ENCODE data around the gene SRPK2. TPM values are rescaled to one million over a fixed set of nuclear protein-coding genes. Genes with fewer than 3 reads are reported as not detected.

The SRPK2 gene
- total RNA-seq, 1 experiment from 2014 or later, result 54.4 TPM

GRCh38 chr7:105126436-105126975 lies 262.2 kb downstream of the SRPK2 start:
- H3K36me3 Mint-ChIP-seq (ENCODE audit: insufficient read depth, unreplicated experiment), result peaks cover 45% of the 10 kb centered on the region
- no peaks in the 10 kb centered on the region for H3K4me1 Mint-ChIP-seq (ENCODE audit: insufficient read depth, unreplicated experiment)
- H3K27me3 Mint-ChIP-seq (ENCODE audit: insufficient read depth, unreplicated experiment), result no peaks in the 10 kb centered on the region
- no TSS peak for BruUV-seq (replicated peaks)
- CTCF ChIA-PET, result interaction anchor here (0.6 to 1.8 kb wide), 3 partner anchors 10 to 405 kb away, joined by 3 to 7 read pairs (median 3); partner anchors contain the start of gene RINT1
- POLR2A ChIA-PET, result interaction anchor here (1.0 kb wide), 1 partner anchor 18 kb away, joined by 3 read pairs; no protein-coding TSS in a partner anchor
- no peak for TF ChIP-seq CTCF (IDR thresholded peaks at IDR 0.05; ENCODE audit: unreplicated experiment)
- H3K9me3 Mint-ChIP-seq (ENCODE audit: unreplicated experiment), result no peaks in the 10 kb centered on the region
- H3K27ac Mint-ChIP-seq (ENCODE audit: low read depth, unreplicated experiment), result no peak overlapping the region
- H3K4me3 Mint-ChIP-seq (ENCODE audit: unreplicated experiment), result no peak overlapping the region
- no peak for DNase-seq (ENCODE audit: unreplicated experiment)
- intact Hi-C loops (cut with micrococcal nuclease), result no loop called here

- Mint-ChIP-seq H3K36me3 (ENCODE audit: insufficient read depth, unreplicated experiment) (peaks cover 44% of the 10 kb centered on the region), H3K27me3 (ENCODE audit: insufficient read depth, unreplicated experiment) (no peaks in the 10 kb centered on the region), H3K4me1 (ENCODE audit: insufficient read depth, unreplicated experiment) (no peaks in the 10 kb centered on the region), H3K9me3 (ENCODE audit: unreplicated experiment) (no peaks in the 10 kb centered on the region), H3K27ac (ENCODE audit: low read depth, unreplicated experiment) (no peak overlapping the region), H3K4me3 (ENCODE audit: unreplicated experiment) (no peak overlapping the region)
- BruUV-seq (replicated peaks), result no TSS peak
- intact Hi-C loops (cut with micrococcal nuclease), result no loop called here
- ChIA-PET CTCF (interaction anchor here (0.6 to 1.8 kb wide), 3 partner anchors 11 to 406 kb away, joined by 3 to 7 read pairs (median 4); partner anchors contain the start of gene RINT1), POLR2A (no interaction called here)
- no peak for DNase-seq (ENCODE audit: unreplicated experiment)
- TF ChIP-seq CTCF (IDR thresholded peaks at IDR 0.05; ENCODE audit: unreplicated experiment), result no peak
Measured at GRCh38 chr7:105125745-105126144, 263.0 kb downstream of the SRPK2 start.

GRCh38 chr7:105122619-105123018 lies 266.1 kb downstream of the SRPK2 start:
- POLR2A ChIA-PET, result interaction anchor here (0.7 to 0.9 kb wide), 2 partner anchors 18 to 49 kb away, joined by 3 read pairs; no protein-coding TSS in a partner anchor
- no peak overlapping the region for H3K4me3 Mint-ChIP-seq (ENCODE audit: unreplicated experiment)
- H3K27ac Mint-ChIP-seq (ENCODE audit: low read depth, unreplicated experiment), result no peak overlapping the region
- H3K9me3 Mint-ChIP-seq (ENCODE audit: unreplicated experiment), result no peaks in the 10 kb centered on the region
- CTCF ChIA-PET, result interaction anchor here (0.8 to 1.9 kb wide), 3 partner anchors 90 to 961 kb away, joined by 3 to 10 read pairs (median 4); no protein-coding TSS in a partner anchor
- H3K4me1 Mint-ChIP-seq (ENCODE audit: insufficient read depth, unreplicated experiment), result no peaks in the 10 kb centered on the region
- H3K27me3 Mint-ChIP-seq (ENCODE audit: insufficient read depth, unreplicated experiment), result no peaks in the 10 kb centered on the region
- no TSS peak for BruUV-seq (replicated peaks)
- intact Hi-C loops (cut with micrococcal nuclease), result no loop called here
- peaks cover 50% of the 10 kb centered on the region for H3K36me3 Mint-ChIP-seq (ENCODE audit: insufficient read depth, unreplicated experiment)
- no peak for TF ChIP-seq CTCF (IDR thresholded peaks at IDR 0.05; ENCODE audit: unreplicated experiment)
- DNase-seq (ENCODE audit: unreplicated experiment), result no peak

GRCh38 chr7:105118612-105119600 lies 269.8 kb downstream of the SRPK2 start:
- CTCF ChIA-PET, result interaction anchor here (0.5 to 1.7 kb wide), 4 partner anchors 11 to 321 kb away, joined by 3 to 5 read pairs (median 4); no protein-coding TSS in a partner anchor
- peaks cover 56% of the 10 kb centered on the region for H3K36me3 Mint-ChIP-seq (ENCODE audit: insufficient read depth, unreplicated experiment)
- H3K4me1 Mint-ChIP-seq (ENCODE audit: insufficient read depth, unreplicated experiment), result no peaks in the 10 kb centered on the region
- H3K9me3 Mint-ChIP-seq (ENCODE audit: unreplicated experiment), result no peaks in the 10 kb centered on the region
- intact Hi-C loops (cut with micrococcal nuclease), result no loop called here
- DNase-seq (ENCODE audit: unreplicated experiment), result no peak
- POLR2A ChIA-PET, result interaction anchor here (0.7 to 1.7 kb wide), 2 partner anchors 150 to 151 kb away, joined by 3 to 9 read pairs; no protein-coding TSS in a partner anchor
- BruUV-seq (replicated peaks), result no TSS peak
- no peak overlapping the region for H3K4me3 Mint-ChIP-seq (ENCODE audit: unreplicated experiment)
- H3K27me3 Mint-ChIP-seq (ENCODE audit: insufficient read depth, unreplicated experiment), result no peaks in the 10 kb centered on the region
- TF ChIP-seq CTCF (IDR thresholded peaks at IDR 0.05; ENCODE audit: unreplicated experiment), result no peak
- no peak overlapping the region for H3K27ac Mint-ChIP-seq (ENCODE audit: low read depth, unreplicated experiment)

Measured in MCF 10A (cell line).